ENCODE data around the gene PCAT6.

- TF ChIP-seq CTCF (IDR thresholded peaks at IDR 0.05) (no peak), POLR2A (IDR thresholded peaks at IDR 0.05; ENCODE audit: low read depth) (no peak), EP300 (IDR thresholded peaks at IDR 0.05) (no peak)
These were observed 29.6 kb upstream of the PCAT6 start for GRCh38 chr1:202781180-202781579.
